Astrocyte (in vitro differentiated cells and primary cell): Measurements from ENCODE around the gene PSKH1.

Source experiments
- EZH2 ChIP-seq: IDR thresholded peaks from 2 replicates; pipeline ENCODE4 v1.6.1; 2012; ENCODE audit warnings: mild to moderate bottlenecking, low read length, inconsistent platforms; ENCODE audit not compliant: insufficient read depth
- TF ChIP-seq, protein P1 (sequence below): IDR thresholded peaks from 2 replicates; pipeline ENCODE4 v1.5.1; 2011; ENCODE audit warnings: low read depth, mild to moderate bottlenecking, inconsistent platforms, low read length, moderate library complexity; ENCODE audit not compliant: insufficient read depth

DNA sequence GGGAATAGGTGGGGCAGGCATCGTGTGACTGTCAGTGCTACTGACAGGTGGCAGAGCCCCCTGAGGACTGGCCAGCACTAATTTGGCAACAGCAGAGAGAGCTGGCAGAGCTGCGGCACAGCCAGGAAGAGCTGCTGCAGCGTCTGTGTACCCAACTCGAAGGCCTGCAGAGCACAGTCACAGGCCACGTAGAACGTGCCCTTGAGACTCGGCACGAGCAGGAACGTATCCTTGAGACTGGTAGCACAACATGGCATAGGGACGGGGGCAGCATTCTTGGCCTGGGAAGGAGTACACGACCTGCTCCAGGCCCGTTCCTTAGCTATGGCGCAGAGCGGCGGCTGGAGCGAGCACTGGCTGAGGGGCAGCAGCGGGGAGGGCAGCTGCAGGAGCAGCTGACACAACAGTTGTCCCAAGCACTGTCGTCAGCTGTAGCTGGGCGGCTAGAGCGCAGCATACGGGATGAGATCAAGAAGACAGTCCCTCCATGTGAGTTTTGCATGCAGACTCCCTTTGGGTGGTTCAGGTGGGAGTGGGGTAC, 11.4 kb upstream of the PSKH1 start:
- TF ChIP-seq, protein P1, sequence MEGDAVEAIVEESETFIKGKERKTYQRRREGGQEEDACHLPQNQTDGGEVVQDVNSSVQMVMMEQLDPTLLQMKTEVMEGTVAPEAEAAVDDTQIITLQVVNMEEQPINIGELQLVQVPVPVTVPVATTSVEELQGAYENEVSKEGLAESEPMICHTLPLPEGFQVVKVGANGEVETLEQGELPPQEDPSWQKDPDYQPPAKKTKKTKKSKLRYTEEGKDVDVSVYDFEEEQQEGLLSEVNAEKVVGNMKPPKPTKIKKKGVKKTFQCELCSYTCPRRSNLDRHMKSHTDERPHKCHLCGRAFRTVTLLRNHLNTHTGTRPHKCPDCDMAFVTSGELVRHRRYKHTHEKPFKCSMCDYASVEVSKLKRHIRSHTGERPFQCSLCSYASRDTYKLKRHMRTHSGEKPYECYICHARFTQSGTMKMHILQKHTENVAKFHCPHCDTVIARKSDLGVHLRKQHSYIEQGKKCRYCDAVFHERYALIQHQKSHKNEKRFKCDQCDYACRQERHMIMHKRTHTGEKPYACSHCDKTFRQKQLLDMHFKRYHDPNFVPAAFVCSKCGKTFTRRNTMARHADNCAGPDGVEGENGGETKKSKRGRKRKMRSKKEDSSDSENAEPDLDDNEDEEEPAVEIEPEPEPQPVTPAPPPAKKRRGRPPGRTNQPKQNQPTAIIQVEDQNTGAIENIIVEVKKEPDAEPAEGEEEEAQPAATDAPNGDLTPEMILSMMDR = no peak
- TF ChIP-seq EZH2 = no peak
